Stimulated activated CD4-positive, alpha-beta T cell treated with anti-CD3 and anti-CD28 coated beads, Interleukin-2, amount 100 ng/mL, for 48 hours (primary cell): ENCODE measurements around the gene MORN3.
"Not testable (repeated sequence)": the region's sequence is repeated elsewhere in the genome, so short reads cannot be mapped to it uniquely, and the experiment has no call there.

Source experiments
- DNase-seq, 2 donors: peaks; one replicate each; pipeline ENCODE4 v3.0.0-alpha.2; 2020

MORN3 gene

GRCh38 chr12:121689430-121689829 lies 20.0 kb upstream of the MORN3 start:
- no peak for DNase-seq

- DNase-seq: no peak
These were observed 19.5 kb upstream of the MORN3 start for GRCh38 chr12:121688966-121689365.

- not testable (repeated sequence) for DNase-seq
These were observed 10.3 kb upstream of the MORN3 start for GRCh38 chr12:121679661-121680197.

GRCh38 chr12:121678716-121679300 lies 9.4 kb upstream of the MORN3 start:
- DNase-seq: no peak

- no peak for DNase-seq
These were observed 8.9 kb upstream of the MORN3 start for GRCh38 chr12:121678305-121678704.

- no peak for DNase-seq
These were observed 6.7 kb upstream of the MORN3 start for GRCh38 chr12:121676190-121676589.

GRCh38 chr12:121673013-121673511 lies 3.6 kb upstream of the MORN3 start:
- DNase-seq: no peak

GRCh38 chr12:121668750-121669520 lies 519 bp downstream of the MORN3 start:
- DNase-seq: peak; percentile 47 to 53

GRCh38 chr12:121666829-121667228 lies 2.6 kb downstream of the MORN3 start:
- DNase-seq: not testable (repeated sequence)

- DNase-seq: no peak
These were observed 5.9 kb downstream of the MORN3 start for GRCh38 chr12:121663610-121663929.

- DNase-seq: not testable (repeated sequence)
These were observed 7.9 kb downstream of the MORN3 start for GRCh38 chr12:121661353-121662105.

- DNase-seq: peak in 1 of 2 donors; percentile 24
These were observed 12.0 kb downstream of the MORN3 start for GRCh38 chr12:121657305-121658008.

GRCh38 chr12:121656122-121656521 lies 13.3 kb downstream of the MORN3 start:
- no peak for DNase-seq

GRCh38 chr12:121653999-121654398 lies 15.5 kb downstream of the MORN3 start:
- no peak for DNase-seq

GRCh38 chr12:121652767-121653497 lies 16.5 kb downstream of the MORN3 start:
- DNase-seq: no peak

- DNase-seq: no peak
These were observed 18.1 kb downstream of the MORN3 start for GRCh38 chr12:121651320-121651719.

GRCh38 chr12:121649819-121650353 lies 19.6 kb downstream of the MORN3 start:
- no peak for DNase-seq

GRCh38 chr12:121649322-121649721 lies 20.1 kb downstream of the MORN3 start:
- no peak for DNase-seq

- DNase-seq: no peak
These were observed 20.9 kb downstream of the MORN3 start for GRCh38 chr12:121648458-121649028.

GRCh38 chr12:121641343-121641630 lies 28.2 kb downstream of the MORN3 start:
- no peak for DNase-seq

GRCh38 chr12:121638298-121639202 lies 30.9 kb downstream of the MORN3 start:
- no peak for DNase-seq
